ENCODE results near the gene SPRTN. TPM values are rescaled to one million over a fixed set of nuclear protein-coding genes. Genes with fewer than 3 reads are reported as not detected.
A peak's percentile ranks its signal among the peaks of the same experiment; 100 is the strongest.

Gene SPRTN
- total RNA-seq, 1 donor from 2014 or later: 14.2 TPM

DNA sequence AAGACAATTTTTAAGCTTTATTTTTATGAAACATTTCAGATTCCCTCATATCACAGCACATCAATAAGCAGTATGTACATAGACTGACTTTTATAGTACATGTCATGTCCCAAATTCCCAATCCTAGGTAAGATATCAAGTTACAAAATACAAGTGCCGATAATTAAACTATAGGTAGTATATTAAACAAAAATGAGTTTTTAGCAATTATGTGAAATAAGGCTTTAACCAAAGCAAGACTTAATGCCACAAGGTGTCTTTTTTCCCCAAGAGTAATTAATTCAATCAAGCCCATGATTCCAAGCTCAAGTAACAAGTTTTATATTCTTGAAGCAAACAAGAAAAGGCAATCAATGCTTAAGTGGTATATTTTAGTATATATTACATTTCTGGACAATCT is 5.3 kb upstream of the SPRTN start:
- TF ChIP-seq, protein P1, sequence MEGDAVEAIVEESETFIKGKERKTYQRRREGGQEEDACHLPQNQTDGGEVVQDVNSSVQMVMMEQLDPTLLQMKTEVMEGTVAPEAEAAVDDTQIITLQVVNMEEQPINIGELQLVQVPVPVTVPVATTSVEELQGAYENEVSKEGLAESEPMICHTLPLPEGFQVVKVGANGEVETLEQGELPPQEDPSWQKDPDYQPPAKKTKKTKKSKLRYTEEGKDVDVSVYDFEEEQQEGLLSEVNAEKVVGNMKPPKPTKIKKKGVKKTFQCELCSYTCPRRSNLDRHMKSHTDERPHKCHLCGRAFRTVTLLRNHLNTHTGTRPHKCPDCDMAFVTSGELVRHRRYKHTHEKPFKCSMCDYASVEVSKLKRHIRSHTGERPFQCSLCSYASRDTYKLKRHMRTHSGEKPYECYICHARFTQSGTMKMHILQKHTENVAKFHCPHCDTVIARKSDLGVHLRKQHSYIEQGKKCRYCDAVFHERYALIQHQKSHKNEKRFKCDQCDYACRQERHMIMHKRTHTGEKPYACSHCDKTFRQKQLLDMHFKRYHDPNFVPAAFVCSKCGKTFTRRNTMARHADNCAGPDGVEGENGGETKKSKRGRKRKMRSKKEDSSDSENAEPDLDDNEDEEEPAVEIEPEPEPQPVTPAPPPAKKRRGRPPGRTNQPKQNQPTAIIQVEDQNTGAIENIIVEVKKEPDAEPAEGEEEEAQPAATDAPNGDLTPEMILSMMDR (IDR thresholded peaks at IDR 0.05; ENCODE audit: insufficient read depth, low read length, severe bottlenecking): no peak
- Histone ChIP-seq H3K36me3 (ENCODE audit: control insufficient read depth, insufficient read depth, low read length) (no peaks in the 10 kb centered on the region), H3K27me3 (ENCODE audit: control insufficient read depth, insufficient read depth, low read length) (no peaks in the 10 kb centered on the region), H3K4me3 (ENCODE audit: low read depth, low read length) (no peak overlapping the region)
- no peak for DNase-seq (ENCODE audit: low read depth)
- FAIRE-seq: no peak

DNA sequence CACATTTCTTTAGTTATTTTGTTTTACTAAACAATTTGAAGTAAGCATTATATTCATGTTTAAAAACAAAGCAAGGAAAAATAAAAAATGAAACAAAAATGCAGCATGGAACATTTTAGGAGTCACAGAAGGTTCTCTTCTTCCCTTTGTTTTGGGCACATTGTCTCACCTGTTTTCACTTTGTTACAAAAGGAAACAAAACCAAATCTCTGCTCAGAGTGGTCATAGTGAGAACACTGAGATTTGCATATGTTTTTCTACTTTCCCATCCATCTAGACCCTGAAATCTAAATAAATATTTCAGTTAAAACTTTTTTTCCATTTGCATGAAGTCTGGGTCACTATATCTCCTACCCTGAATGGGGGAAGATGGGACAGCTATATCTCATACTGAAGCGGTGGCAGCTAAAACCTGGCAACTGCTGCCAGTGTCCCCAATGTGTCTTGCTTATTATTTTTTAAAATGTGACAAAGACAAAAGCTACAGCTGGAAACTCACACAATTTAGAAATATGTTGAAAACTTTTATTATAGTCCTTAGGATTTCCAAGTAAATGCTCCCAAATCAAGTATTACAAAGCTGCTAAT is 3.9 kb upstream of the SPRTN start:
- TF ChIP-seq, protein P1 (IDR thresholded peaks at IDR 0.05; ENCODE audit: insufficient read depth, low read length, severe bottlenecking): no peak
- Histone ChIP-seq H3K27me3 (ENCODE audit: control insufficient read depth, insufficient read depth, low read length) (no peaks in the 10 kb centered on the region), H3K36me3 (ENCODE audit: control insufficient read depth, insufficient read depth, low read length) (no peaks in the 10 kb centered on the region), H3K4me3 (ENCODE audit: low read depth, low read length) (peak overlapping the region; percentile 9)
- no peak for DNase-seq (ENCODE audit: low read depth)
- no peak for FAIRE-seq

- H3K4me3 ChIP-seq (ENCODE audit: low read depth, low read length): no peak overlapping the region
- no peak for FAIRE-seq
- TF ChIP-seq, protein P1 (IDR thresholded peaks at IDR 0.05; ENCODE audit: insufficient read depth, low read length, severe bottlenecking): no peak
- no peak for DNase-seq (ENCODE audit: low read depth)
- no peaks in the 10 kb centered on the region for H3K36me3 ChIP-seq (ENCODE audit: control insufficient read depth, insufficient read depth, low read length)
- H3K27me3 ChIP-seq (ENCODE audit: control insufficient read depth, insufficient read depth, low read length): no peaks in the 10 kb centered on the region
These were observed 3.1 kb upstream of the SPRTN start for GRCh38 chr1:231334952-231335351.

DNA sequence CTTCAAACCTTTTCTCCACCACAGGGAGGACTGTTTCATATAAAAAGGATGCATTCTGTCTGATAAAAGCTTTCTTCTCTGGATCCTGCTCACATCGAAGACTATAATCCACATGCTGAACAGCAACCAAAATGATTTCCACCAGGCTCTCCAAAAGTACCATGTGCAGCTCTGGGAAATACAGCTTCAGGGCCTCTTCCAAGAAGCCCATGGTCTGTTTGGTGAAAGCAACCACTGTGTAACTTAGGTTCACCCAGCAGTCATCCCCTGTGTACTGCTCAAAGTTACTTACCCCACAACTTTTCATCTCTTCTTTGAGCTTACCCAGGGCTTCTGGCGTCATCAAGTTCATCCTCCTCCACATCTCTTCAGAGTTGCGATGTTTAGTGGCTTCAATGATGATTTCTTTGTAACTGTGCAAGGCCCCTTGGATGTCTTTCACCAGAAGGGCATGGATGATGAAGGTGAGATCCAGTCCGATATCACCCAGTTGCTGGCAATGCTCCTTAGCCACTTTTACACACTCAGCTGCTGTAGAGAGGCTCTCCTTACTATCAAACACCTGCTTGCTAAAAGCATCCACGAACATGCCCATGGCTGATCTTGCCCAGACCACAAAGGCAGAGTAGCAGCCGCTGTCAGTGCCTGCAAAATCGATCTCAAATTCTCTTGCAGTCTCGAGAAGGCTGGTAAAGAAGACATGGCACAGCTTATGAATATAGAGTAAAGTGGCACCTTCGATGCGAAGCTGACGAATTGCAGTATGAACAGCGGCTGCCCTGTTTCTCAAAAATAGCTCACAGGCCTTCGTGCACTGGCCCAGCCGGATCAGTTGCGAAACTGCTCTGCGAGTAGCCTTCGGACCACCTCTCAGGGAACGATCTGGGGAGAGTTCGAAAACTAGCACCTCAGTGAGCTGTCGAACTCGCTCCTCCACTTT is 2.2 kb upstream of the SPRTN start:
- H3K36me3 ChIP-seq (ENCODE audit: control insufficient read depth, insufficient read depth, low read length): no peaks in the 10 kb centered on the region
- peak overlapping the region; percentile 96 for H3K4me3 ChIP-seq (ENCODE audit: low read depth, low read length)
- no peaks in the 10 kb centered on the region for H3K27me3 ChIP-seq (ENCODE audit: control insufficient read depth, insufficient read depth, low read length)
- TF ChIP-seq, protein P1 (IDR thresholded peaks at IDR 0.05; ENCODE audit: insufficient read depth, low read length, severe bottlenecking): no peak
- FAIRE-seq (no peak), DNase-seq (ENCODE audit: low read depth) (no peak)

GRCh38 chr1:231337043-231337471 is 1.0 kb upstream of the SPRTN start:
- Histone ChIP-seq H3K4me3 (ENCODE audit: low read depth, low read length) (peak overlapping the region; percentile 96), H3K36me3 (ENCODE audit: control insufficient read depth, insufficient read depth, low read length) (no peaks in the 10 kb centered on the region), H3K27me3 (ENCODE audit: control insufficient read depth, insufficient read depth, low read length) (no peaks in the 10 kb centered on the region)
- DNase-seq (ENCODE audit: low read depth): no peak
- TF ChIP-seq, protein P1 (IDR thresholded peaks at IDR 0.05; ENCODE audit: insufficient read depth, low read length, severe bottlenecking): no peak
- no peak for FAIRE-seq

All from bronchial epithelial cell (primary cell).